Measurements from ENCODE around the gene RCOR1. TPM values are rescaled to one million over a fixed set of nuclear protein-coding genes. Genes with fewer than 3 reads are reported as not detected.

Gene RCOR1
- total RNA-seq, 2 experiments from 2014 or later: 16.1 to 16.2 TPM

GRCh38 chr14:102603293-102603907, 11.0 kb downstream of the RCOR1 start:
- peaks cover 11% of the 10 kb centered on the region for H3K36me3 Mint-ChIP-seq (ENCODE audit: low read depth)
- peaks cover 48% of the 10 kb centered on the region for H3K4me1 Mint-ChIP-seq (ENCODE audit: low read depth)
- intact Hi-C loops (cut with micrococcal nuclease): no loop called here
- ChIA-PET POLR2A (interaction anchor here (0.6 to 1.3 kb wide), 2 partner anchors 11 to 13 kb away, joined by 3 read pairs; partner anchors contain the start of gene RCOR1), CTCF (interaction anchor here (0.7 to 7.1 kb wide), 2 partner anchors 9 to 79 kb away, joined by 3 to 41 read pairs; no protein-coding TSS in a partner anchor)
- no peak overlapping the region for H3K27ac Mint-ChIP-seq
- no peak for ATAC-seq
- no peaks in the 10 kb centered on the region for H3K9me3 Mint-ChIP-seq
- no peak for TF ChIP-seq CTCF (IDR thresholded peaks at IDR 0.05)
- H3K4me3 Mint-ChIP-seq: no peak overlapping the region
- no peaks in the 10 kb centered on the region for H3K27me3 Mint-ChIP-seq
- DNase-seq: no peak

- Mint-ChIP-seq H3K27ac (no peak overlapping the region), H3K36me3 (ENCODE audit: low read depth) (peaks cover 9% of the 10 kb centered on the region), H3K4me3 (no peak overlapping the region), H3K27me3 (no peaks in the 10 kb centered on the region), H3K9me3 (no peaks in the 10 kb centered on the region), H3K4me1 (ENCODE audit: low read depth) (peaks cover 46% of the 10 kb centered on the region)
- DNase-seq (no peak), ATAC-seq (no peak)
- TF ChIP-seq CTCF (IDR thresholded peaks at IDR 0.05): no peak
- ChIA-PET CTCF (interaction anchor here (0.7 to 7.1 kb wide), 2 partner anchors 10 to 79 kb away, joined by 3 to 41 read pairs; no protein-coding TSS in a partner anchor), POLR2A (interaction anchor here (1.3 kb wide), 1 partner anchor 12 kb away, joined by 3 read pairs; no protein-coding TSS in a partner anchor)
- intact Hi-C loops (cut with micrococcal nuclease): no loop called here
These were observed 11.7 kb downstream of the RCOR1 start for GRCh38 chr14:102604183-102604582.

GRCh38 chr14:102605029-102605428, 12.6 kb downstream of the RCOR1 start:
- ChIA-PET CTCF (interaction anchor here (7.1 kb wide), 1 partner anchor 10 kb away, joined by 41 read pairs; no protein-coding TSS in a partner anchor), POLR2A (interaction anchor here (1.3 kb wide), 1 partner anchor 11 kb away, joined by 3 read pairs; no protein-coding TSS in a partner anchor)
- no peak for TF ChIP-seq CTCF (IDR thresholded peaks at IDR 0.05)
- no peaks in the 10 kb centered on the region for H3K27me3 Mint-ChIP-seq
- DNase-seq (no peak), ATAC-seq (no peak)
- peaks cover 11% of the 10 kb centered on the region for H3K36me3 Mint-ChIP-seq (ENCODE audit: low read depth)
- H3K9me3 Mint-ChIP-seq: no peaks in the 10 kb centered on the region
- H3K4me1 Mint-ChIP-seq (ENCODE audit: low read depth): peaks cover 39% of the 10 kb centered on the region
- intact Hi-C loops (cut with micrococcal nuclease): no loop called here
- no peak overlapping the region for H3K27ac Mint-ChIP-seq
- H3K4me3 Mint-ChIP-seq: no peak overlapping the region

- no peaks in the 10 kb centered on the region for H3K9me3 Mint-ChIP-seq
- H3K27ac Mint-ChIP-seq: peak overlapping the region; percentile 5
- DNase-seq (no peak), ATAC-seq (peak; percentile 47)
- intact Hi-C loops (cut with micrococcal nuclease): no loop called here
- H3K27me3 Mint-ChIP-seq: no peaks in the 10 kb centered on the region
- TF ChIP-seq CTCF (IDR thresholded peaks at IDR 0.05): no peak
- peaks cover 41% of the 10 kb centered on the region for H3K4me1 Mint-ChIP-seq (ENCODE audit: low read depth)
- no peak overlapping the region for H3K4me3 Mint-ChIP-seq
- POLR2A ChIA-PET: interaction anchor here (0.7 kb wide), 1 partner anchor 12 kb away, joined by 3 read pairs; no protein-coding TSS in a partner anchor
- CTCF ChIA-PET: interaction anchor here (1.3 to 7.1 kb wide), 2 partner anchors 10 to 12 kb away, joined by 3 to 41 read pairs; no protein-coding TSS in a partner anchor
- H3K36me3 Mint-ChIP-seq (ENCODE audit: low read depth): peaks cover 11% of the 10 kb centered on the region
These were observed 13.8 kb downstream of the RCOR1 start for GRCh38 chr14:102606296-102606695.

GRCh38 chr14:102608064-102608446, 15.6 kb downstream of the RCOR1 start:
- ChIA-PET CTCF (interaction anchor here (1.0 to 7.1 kb wide), 3 partner anchors 13 to 87 kb away, joined by 3 to 41 read pairs (median 4); no protein-coding TSS in a partner anchor), POLR2A (interaction anchor here (0.6 to 1.8 kb wide), 2 partner anchors 17 to 63 kb away, joined by 3 to 5 read pairs; no protein-coding TSS in a partner anchor)
- intact Hi-C loops (cut with micrococcal nuclease): no loop called here
- Mint-ChIP-seq H3K4me1 (ENCODE audit: low read depth) (peaks cover 33% of the 10 kb centered on the region), H3K27ac (no peak overlapping the region), H3K36me3 (ENCODE audit: low read depth) (peaks cover 14% of the 10 kb centered on the region), H3K27me3 (no peaks in the 10 kb centered on the region), H3K9me3 (no peaks in the 10 kb centered on the region), H3K4me3 (no peak overlapping the region)
- ATAC-seq: no peak
- DNase-seq: no peak
- no peak for TF ChIP-seq CTCF (IDR thresholded peaks at IDR 0.05)
